ENCODE data around the gene NLRC4. TPM values are rescaled to one million over a fixed set of nuclear protein-coding genes. Genes with fewer than 3 reads are reported as not detected.

NLRC4 gene
- total and polyA plus RNA-seq, 4 donors, result 0.82 to 2.9 (median 1.5) TPM

DNA sequence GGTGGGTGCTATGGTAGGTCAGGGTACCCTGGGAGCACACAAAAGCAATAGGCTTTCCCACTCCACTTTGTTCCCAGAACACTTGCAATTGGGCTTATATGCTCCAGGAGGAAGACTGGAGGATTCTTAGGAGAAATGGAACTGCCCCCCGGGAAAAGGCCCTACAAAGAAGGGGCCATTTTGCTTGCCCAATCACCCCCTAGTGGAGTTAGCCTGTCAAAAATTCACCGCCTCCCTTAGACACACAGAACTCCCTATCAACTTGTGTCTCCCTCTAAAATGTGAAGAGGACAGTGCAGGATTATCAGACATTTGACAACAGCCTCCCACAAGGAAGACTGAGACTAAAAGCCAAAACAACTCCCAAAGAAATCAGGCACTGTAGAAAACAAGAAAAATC, 36.5 kb downstream of the NLRC4 start:
- TF ChIP-seq HNF4A (conservative IDR thresholded peaks at IDR 0.05), result no peak
- TF ChIP-seq, protein P1, sequence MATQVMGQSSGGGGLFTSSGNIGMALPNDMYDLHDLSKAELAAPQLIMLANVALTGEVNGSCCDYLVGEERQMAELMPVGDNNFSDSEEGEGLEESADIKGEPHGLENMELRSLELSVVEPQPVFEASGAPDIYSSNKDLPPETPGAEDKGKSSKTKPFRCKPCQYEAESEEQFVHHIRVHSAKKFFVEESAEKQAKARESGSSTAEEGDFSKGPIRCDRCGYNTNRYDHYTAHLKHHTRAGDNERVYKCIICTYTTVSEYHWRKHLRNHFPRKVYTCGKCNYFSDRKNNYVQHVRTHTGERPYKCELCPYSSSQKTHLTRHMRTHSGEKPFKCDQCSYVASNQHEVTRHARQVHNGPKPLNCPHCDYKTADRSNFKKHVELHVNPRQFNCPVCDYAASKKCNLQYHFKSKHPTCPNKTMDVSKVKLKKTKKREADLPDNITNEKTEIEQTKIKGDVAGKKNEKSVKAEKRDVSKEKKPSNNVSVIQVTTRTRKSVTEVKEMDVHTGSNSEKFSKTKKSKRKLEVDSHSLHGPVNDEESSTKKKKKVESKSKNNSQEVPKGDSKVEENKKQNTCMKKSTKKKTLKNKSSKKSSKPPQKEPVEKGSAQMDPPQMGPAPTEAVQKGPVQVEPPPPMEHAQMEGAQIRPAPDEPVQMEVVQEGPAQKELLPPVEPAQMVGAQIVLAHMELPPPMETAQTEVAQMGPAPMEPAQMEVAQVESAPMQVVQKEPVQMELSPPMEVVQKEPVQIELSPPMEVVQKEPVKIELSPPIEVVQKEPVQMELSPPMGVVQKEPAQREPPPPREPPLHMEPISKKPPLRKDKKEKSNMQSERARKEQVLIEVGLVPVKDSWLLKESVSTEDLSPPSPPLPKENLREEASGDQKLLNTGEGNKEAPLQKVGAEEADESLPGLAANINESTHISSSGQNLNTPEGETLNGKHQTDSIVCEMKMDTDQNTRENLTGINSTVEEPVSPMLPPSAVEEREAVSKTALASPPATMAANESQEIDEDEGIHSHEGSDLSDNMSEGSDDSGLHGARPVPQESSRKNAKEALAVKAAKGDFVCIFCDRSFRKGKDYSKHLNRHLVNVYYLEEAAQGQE (IDR thresholded peaks at IDR 0.05), result no peak
- no peak for TF ChIP-seq MAX (IDR thresholded peaks at IDR 0.05)
- TF ChIP-seq CTCF (IDR thresholded peaks at IDR 0.05; ENCODE audit: low read depth, low read length, missing input control), result no peak
- no peak for TF ChIP-seq FOXA1 (IDR thresholded peaks at IDR 0.05)
- no peak for TF ChIP-seq YY1 (IDR thresholded peaks at IDR 0.05)
- TF ChIP-seq RAD21 (IDR thresholded peaks at IDR 0.05), result no peak
- TF ChIP-seq NR2F2 (IDR thresholded peaks at IDR 0.05), result no peak
- TF ChIP-seq SP1 (IDR thresholded peaks at IDR 0.05), result no peak
- no peak for TF ChIP-seq EGR1 (IDR thresholded peaks at IDR 0.05; ENCODE audit: low read depth in 2 of 2)
- no peak for TF ChIP-seq TAF1 (conservative IDR thresholded peaks at IDR 0.05)
- TF ChIP-seq ATF3 (IDR thresholded peaks at IDR 0.05), result no peak
- no peak for TF ChIP-seq GABPA (IDR thresholded peaks at IDR 0.05 in 1 of 2, conservative IDR thresholded peaks at IDR 0.05 in 1 of 2)
- Histone ChIP-seq H3K9ac (ENCODE audit: low read depth in 1 of 2, low read length in 2 of 2) (no peak overlapping the region), H3K36me3 (ENCODE audit: control insufficient read depth in 4 of 4, insufficient read depth in 3 of 4, low read depth in 1 of 4, low read length in 3 of 4) (peaks cover under 1 to 17% (median 9%) of the 10 kb centered on the region in 4 donors), H3K27ac (ENCODE audit: low read depth in 1 of 2, low read length in 2 of 2) (no peak overlapping the region), H3K27me3 (ENCODE audit: control insufficient read depth in 4 of 4, insufficient read depth in 4 of 4, low read length in 3 of 4) (no peaks in the 10 kb centered on the region), H3K9me3 (ENCODE audit: control insufficient read depth in 4 of 4, low read length in 3 of 4) (no peaks in the 10 kb centered on the region), H3K4me3 (ENCODE audit: low read depth in 1 of 3, low read length in 3 of 3) (no peak overlapping the region), H3K4me1 (ENCODE audit: control insufficient read depth in 4 of 4, insufficient read depth in 4 of 4, low read length in 3 of 4) (no peaks in the 10 kb centered on the region)
- WGBS, result 84% methylated on average over 2 of the region's 2 CpGs
- no peak for DNase-seq (ENCODE audit: low spot score)

GRCh38 chr2:32227492-32227891, 37.2 kb downstream of the NLRC4 start:
- Histone ChIP-seq H3K4me3 (ENCODE audit: low read depth in 1 of 3, low read length in 3 of 3) (no peak overlapping the region), H3K27me3 (ENCODE audit: control insufficient read depth in 4 of 4, insufficient read depth in 4 of 4, low read length in 3 of 4) (no peaks in the 10 kb centered on the region), H3K36me3 (ENCODE audit: control insufficient read depth in 4 of 4, insufficient read depth in 3 of 4, low read depth in 1 of 4, low read length in 3 of 4) (peaks cover 1 to 23% (median 14%) of the 10 kb centered on the region in 4 donors), H3K4me1 (ENCODE audit: control insufficient read depth in 4 of 4, insufficient read depth in 4 of 4, low read length in 3 of 4) (no peaks in the 10 kb centered on the region), H3K9me3 (ENCODE audit: control insufficient read depth in 4 of 4, low read length in 3 of 4) (no peaks in the 10 kb centered on the region), H3K9ac (ENCODE audit: low read depth in 1 of 2, low read length in 2 of 2) (no peak overlapping the region), H3K27ac (ENCODE audit: low read depth in 1 of 2, low read length in 2 of 2) (no peak overlapping the region)
- DNase-seq (ENCODE audit: low spot score), result no peak
- no peak for TF ChIP-seq JUND (IDR thresholded peaks at IDR 0.05)
- no peak for TF ChIP-seq RAD21 (IDR thresholded peaks at IDR 0.05)
- no peak for TF ChIP-seq EGR1 (IDR thresholded peaks at IDR 0.05; ENCODE audit: low read depth in 2 of 2)
- no peak for TF ChIP-seq RXRA (IDR thresholded peaks at IDR 0.05)
- TF ChIP-seq NR2F2 (IDR thresholded peaks at IDR 0.05), result no peak
- TF ChIP-seq SP1 (IDR thresholded peaks at IDR 0.05), result no peak
- no peak for TF ChIP-seq GABPA (IDR thresholded peaks at IDR 0.05 in 1 of 2, conservative IDR thresholded peaks at IDR 0.05 in 1 of 2)
- TF ChIP-seq MAX (IDR thresholded peaks at IDR 0.05), result no peak
- TF ChIP-seq, protein P1 (IDR thresholded peaks at IDR 0.05), result no peak
- TF ChIP-seq HNF4A (conservative IDR thresholded peaks at IDR 0.05), result no peak
- no peak for TF ChIP-seq ATF3 (IDR thresholded peaks at IDR 0.05)
- no peak for TF ChIP-seq FOXA1 (IDR thresholded peaks at IDR 0.05)
- TF ChIP-seq, protein P2, sequence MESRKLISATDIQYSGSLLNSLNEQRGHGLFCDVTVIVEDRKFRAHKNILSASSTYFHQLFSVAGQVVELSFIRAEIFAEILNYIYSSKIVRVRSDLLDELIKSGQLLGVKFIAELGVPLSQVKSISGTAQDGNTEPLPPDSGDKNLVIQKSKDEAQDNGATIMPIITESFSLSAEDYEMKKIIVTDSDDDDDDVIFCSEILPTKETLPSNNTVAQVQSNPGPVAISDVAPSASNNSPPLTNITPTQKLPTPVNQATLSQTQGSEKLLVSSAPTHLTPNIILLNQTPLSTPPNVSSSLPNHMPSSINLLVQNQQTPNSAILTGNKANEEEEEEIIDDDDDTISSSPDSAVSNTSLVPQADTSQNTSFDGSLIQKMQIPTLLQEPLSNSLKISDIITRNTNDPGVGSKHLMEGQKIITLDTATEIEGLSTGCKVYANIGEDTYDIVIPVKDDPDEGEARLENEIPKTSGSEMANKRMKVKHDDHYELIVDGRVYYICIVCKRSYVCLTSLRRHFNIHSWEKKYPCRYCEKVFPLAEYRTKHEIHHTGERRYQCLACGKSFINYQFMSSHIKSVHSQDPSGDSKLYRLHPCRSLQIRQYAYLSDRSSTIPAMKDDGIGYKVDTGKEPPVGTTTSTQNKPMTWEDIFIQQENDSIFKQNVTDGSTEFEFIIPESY (IDR thresholded peaks at IDR 0.05), result no peak
- TF ChIP-seq FOXA2 (IDR thresholded peaks at IDR 0.05), result no peak
